SIG-M5 treated with dmso at 0.1 percent for 504 hours (cell line): Measurements from ENCODE around the gene CEP170.

Experiments used
- DNase-seq: peaks from one replicate; lab custom pipeline; 2025; ENCODE audit not compliant: unreplicated experiment; lab: John Stamatoyannopoulos, UW

CEP170 gene

GRCh38 chr1:243268751-243269460, 13.8 kb upstream of the CEP170 start:
- DNase-seq: no peak

- DNase-seq: peak; percentile 87
Observed at GRCh38 chr1:243267914-243268653, 13.0 kb upstream of the CEP170 start.

GRCh38 chr1:243267471-243267880, 12.4 kb upstream of the CEP170 start:
- peak; percentile 89 for DNase-seq

GRCh38 chr1:243266231-243266630, 11.2 kb upstream of the CEP170 start:
- DNase-seq: no peak

GRCh38 chr1:243264717-243265116, 9.6 kb upstream of the CEP170 start:
- peak; percentile 98 for DNase-seq

GRCh38 chr1:243261390-243261789, 6.3 kb upstream of the CEP170 start:
- DNase-seq: no peak

- DNase-seq: no peak
Observed at GRCh38 chr1:243260221-243260880, 5.3 kb upstream of the CEP170 start.

- DNase-seq: no peak
Observed at GRCh38 chr1:243258731-243259130, 3.6 kb upstream of the CEP170 start.

- no peak for DNase-seq
Observed at GRCh38 chr1:243257189-243257588, 2.1 kb upstream of the CEP170 start.

GRCh38 chr1:243256590-243256989, 1.5 kb upstream of the CEP170 start:
- no peak for DNase-seq

- DNase-seq: peak; percentile 100
Observed at GRCh38 chr1:243255791-243256512, 871 bp upstream of the CEP170 start, which contains the start of gene SDCCAG8. SDCCAG8 (plus strand) TSS chr1:243256041; CDS start chr1:243256174, 133 bp downstream.

GRCh38 chr1:243254233-243254926, 701 bp downstream of the CEP170 start:
- DNase-seq: peak; percentile 89

GRCh38 chr1:243253926-243254232, 1.2 kb downstream of the CEP170 start:
- peak; percentile 58 for DNase-seq

GRCh38 chr1:243253211-243253925, 1.7 kb downstream of the CEP170 start:
- DNase-seq: peak; percentile 20

- DNase-seq: no peak
Observed at GRCh38 chr1:243251539-243251938, 3.5 kb downstream of the CEP170 start.

- no peak for DNase-seq
Observed at GRCh38 chr1:243250102-243250501, 5.0 kb downstream of the CEP170 start.

- no peak for DNase-seq
Observed at GRCh38 chr1:243249214-243249613, 5.9 kb downstream of the CEP170 start.

GRCh38 chr1:243247901-243248300, 7.2 kb downstream of the CEP170 start:
- no peak for DNase-seq

GRCh38 chr1:243246916-243247315, 8.2 kb downstream of the CEP170 start:
- peak; percentile 87 for DNase-seq

GRCh38 chr1:243244432-243244841, 10.6 kb downstream of the CEP170 start:
- DNase-seq: peak; percentile 64
